GM18907 (cell line): ENCODE data around the gene SNRPE.
"Not testable (repeated sequence)": the region's sequence is repeated elsewhere in the genome, so short reads cannot be mapped to it uniquely, and the experiment has no call there.

Source experiments
- ATAC-seq: cut with Tn5 transposase; IDR thresholded peaks from one replicate; pipeline ENCODE4 v1.9.1; 2021; ENCODE audit warnings: mild to moderate bottlenecking, moderate library complexity; ENCODE audit not compliant: unreplicated experiment

The SNRPE gene

GRCh38 chr1:203861379-203862184, at the start of gene SNRPE:
TSS of gene SNRPE (plus strand) at chr1:203861599. CDS start at chr1:203861660, 61 bp downstream.
- peak; percentile 95 for ATAC-seq

DNA sequence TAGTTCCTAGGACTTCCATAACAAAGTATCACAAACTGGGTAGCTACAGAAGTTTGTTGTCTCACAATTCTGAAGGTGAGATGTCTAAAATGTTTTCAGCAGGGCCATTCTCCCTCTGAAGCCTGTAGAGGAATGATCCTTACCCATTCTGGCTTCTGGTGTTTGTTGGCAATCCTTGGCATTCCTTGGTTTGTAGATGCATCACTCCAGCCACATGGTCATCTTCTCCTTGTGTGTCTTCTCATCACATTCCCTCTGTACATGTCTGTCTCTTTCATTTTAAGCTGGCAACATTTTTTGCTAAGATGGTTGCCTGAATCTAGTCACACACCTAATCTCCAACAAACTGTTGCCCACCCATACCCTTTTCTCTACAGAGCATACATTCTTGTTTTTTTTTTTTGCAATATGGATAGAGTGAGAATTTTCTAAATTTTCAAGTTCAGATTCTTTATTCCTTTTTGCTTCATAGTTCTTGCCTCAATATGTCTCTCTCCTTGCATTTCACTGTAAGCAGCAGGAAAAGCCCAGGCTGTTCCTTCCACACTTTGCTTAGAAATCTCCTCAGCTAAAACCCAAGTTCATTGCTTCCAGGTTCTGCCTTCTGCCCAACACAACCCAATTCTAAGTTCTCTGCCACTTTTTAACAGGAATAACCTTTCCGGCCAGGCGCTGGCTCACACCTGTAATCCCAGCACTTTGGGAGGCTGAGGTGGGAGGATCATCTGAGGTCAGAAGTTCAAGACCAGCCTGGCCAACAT, 47.6 kb upstream of the SNRPE start:
- no peak for ATAC-seq

GRCh38 chr1:203818399-203818798, 43.0 kb upstream of the SNRPE start:
- ATAC-seq: no peak

GRCh38 chr1:203823306-203823705, 38.1 kb upstream of the SNRPE start:
- ATAC-seq: no peak

DNA sequence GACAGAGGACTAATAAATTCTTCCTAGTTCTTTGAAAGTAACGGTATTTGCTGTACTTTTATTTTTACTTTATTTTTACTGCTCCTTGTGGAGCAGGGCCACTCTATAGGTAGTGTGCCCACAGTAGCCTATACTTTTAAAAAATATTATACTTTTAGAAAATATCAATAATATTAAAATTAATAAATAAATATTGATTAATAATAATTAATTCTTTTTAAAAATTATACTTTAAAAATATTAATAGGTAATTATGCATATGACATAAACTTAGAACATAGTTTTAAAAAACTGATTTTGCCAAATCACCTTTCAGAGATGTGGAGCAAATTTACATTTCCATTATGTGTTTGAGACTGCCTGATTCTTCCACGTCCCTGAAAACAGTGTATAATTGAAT, 35.2 kb upstream of the SNRPE start:
- no peak for ATAC-seq

GRCh38 chr1:203828002-203828401, 33.4 kb upstream of the SNRPE start:
- ATAC-seq: no peak

- ATAC-seq: no peak
Measured at GRCh38 chr1:203828503-203828902, 32.9 kb upstream of the SNRPE start.

DNA sequence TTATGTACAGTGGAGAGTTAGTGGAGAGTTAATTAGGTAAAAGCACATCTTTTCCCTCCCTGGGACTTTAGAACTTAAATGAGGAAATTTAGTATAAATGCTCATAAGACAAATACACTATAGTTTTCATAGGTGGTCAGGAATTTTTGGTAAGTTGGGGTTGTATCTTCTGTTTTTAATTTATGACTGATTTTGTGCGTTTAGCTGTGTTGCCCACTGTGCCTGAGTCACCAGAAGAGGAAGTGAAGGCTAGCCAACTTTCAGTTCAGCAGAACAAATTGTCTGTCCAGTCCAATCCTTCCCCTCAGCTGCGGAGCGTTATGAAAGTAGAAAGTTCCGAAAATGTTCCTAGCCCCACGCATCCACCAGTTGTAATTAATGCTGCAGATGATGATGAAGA, 32.2 kb upstream of the SNRPE start:
- ATAC-seq: not testable (repeated sequence)

- no peak for ATAC-seq
Measured at GRCh38 chr1:203835476-203835875, 25.9 kb upstream of the SNRPE start.

DNA sequence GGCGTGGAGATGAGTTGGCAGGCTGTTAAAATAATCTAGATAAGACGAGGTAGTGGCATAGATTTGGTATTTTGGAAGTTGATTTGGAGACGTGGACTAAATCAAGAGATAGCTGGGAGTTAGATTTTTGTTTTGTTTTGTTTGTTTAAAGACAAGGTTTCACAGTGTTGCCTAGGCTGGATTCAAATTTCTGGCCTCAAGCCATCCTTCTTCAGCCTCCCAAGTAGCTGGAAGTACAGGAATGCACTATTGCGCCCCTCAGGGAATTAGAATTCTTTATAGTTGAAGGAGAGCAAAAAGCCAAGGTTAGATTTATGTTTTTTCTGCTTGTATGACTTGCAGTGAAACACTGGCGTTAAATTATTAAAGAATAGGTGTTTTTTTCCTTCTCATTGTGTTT, 22.3 kb upstream of the SNRPE start:
- no peak for ATAC-seq

- ATAC-seq: no peak
Measured at GRCh38 chr1:203840208-203840808, 21.1 kb upstream of the SNRPE start.

DNA sequence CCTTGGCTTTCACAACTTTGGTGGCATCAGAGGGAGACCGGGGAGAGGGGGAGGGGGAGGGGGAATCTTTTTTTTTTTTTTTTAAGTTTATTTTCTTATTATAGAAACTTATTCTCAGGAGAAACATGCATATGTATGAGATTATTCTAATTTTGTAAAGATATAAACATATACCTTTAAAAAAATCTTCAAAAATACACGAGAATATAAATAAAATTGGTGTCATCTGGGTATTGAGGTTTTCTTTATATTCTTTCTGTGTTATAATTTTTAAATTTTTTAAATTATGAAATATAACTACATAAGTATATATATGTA, 18.9 kb upstream of the SNRPE start:
- ATAC-seq: no peak

- ATAC-seq: no peak
Measured at GRCh38 chr1:203843435-203843834, 18.0 kb upstream of the SNRPE start.

DNA sequence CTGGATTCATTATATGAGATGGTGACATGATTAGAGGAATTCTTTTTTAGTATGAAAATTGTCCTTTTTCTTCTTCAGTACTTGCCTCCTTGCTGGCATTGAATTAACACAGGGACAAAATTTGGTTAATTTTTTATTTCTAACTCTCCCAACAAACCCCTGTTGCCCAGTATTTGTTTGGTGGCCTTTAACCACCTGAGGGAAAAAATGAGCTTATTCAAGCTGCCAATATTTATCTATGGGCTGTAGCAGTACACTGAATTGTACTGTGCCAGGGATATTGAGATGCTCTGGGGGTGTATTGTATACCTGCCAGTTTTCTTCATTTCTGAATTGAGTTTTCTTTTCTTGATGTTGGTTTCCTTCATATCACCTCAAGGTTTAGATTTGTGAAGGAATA, 8.3 kb upstream of the SNRPE start:
- not testable (repeated sequence) for ATAC-seq

DNA sequence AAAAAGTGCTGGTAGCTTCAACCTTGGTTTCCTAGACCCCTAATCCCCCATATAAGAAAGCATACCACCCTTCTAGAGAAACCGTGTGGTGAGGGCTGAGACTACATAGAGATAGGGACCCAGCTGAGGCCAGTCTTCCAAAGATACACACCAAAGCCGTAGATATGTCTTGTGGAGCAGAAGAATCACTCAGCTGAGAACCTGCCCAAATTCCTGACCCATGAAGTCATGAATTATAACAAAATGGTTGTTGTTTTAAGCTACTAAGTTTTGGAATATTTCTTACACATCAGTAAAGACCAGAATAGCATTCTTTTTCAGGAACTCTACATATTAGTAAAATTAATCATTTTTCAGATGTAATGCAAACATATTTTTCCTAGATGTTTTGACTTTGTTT, 3.3 kb upstream of the SNRPE start:
- no peak for ATAC-seq

DNA sequence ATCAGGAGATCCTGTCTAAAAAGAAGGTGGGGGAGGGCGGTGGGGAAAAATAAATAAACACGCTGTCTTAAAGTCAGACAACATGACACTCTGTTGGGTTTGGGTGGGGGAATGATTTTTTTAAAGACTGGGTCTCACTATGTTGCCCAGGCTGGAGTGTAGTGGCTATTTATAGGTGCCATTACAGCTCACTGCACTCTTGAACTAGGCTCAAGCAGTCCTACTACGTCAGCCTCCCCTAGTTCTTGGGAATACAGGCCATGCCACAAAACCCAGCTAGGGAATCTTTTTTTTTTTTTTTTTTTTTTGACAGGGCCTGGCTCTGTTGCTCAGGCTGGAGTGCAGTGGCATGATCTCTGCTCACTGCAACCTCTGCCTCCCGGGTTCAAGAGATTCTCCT, 2.4 kb upstream of the SNRPE start:
- ATAC-seq: no peak

GRCh38 chr1:203860396-203861025, 888 bp upstream of the SNRPE start:
- ATAC-seq: no peak

- ATAC-seq: no peak
Measured at GRCh38 chr1:203867802-203868201, 6.4 kb downstream of the SNRPE start.

DNA sequence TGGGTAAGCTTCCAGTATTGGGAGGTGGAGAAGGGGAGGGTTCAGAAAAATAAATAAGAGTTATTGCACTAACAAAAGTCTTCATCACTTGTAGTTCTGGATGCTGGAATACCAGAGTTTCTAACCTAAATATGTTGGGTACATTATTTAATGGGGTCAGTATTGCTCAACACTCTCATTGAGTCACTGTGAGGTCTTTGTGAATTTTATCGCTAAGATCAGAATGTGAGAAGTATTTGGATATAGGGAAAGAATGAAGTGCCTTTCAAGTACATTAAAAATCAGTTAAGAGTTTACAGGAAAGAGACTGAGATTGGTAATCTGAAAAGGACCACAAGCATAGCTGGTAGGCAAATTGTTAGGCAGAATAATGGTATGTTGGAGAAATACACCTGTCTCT, 8.8 kb downstream of the SNRPE start:
- no peak for ATAC-seq

- no peak for ATAC-seq
Measured at GRCh38 chr1:203871114-203871880, 9.9 kb downstream of the SNRPE start.

- ATAC-seq: no peak
Measured at GRCh38 chr1:203873094-203873493, 11.7 kb downstream of the SNRPE start.
